Activated CD4-positive, alpha-beta T cell treated with anti-CD3 and anti-CD28 coated beads, Interleukin-2, amount 10 ng/mL, durations not matched to agents 24 days and 14 days (primary cell): ENCODE measurements around the gene GAMT. TPM values are rescaled to one million over a fixed set of nuclear protein-coding genes. Genes with fewer than 3 reads are reported as not detected.

ENCODE experiments used
- DNase-seq: peaks from one replicate; pipeline ENCODE4 v3.0.0; 2022
- H3K27ac Mint-ChIP-seq: one replicate; pipeline ENCODE4 v1.8.0; 2022; ENCODE audit warnings: mild to moderate bottlenecking, mixed read lengths
- H3K27me3 Mint-ChIP-seq: one replicate; pipeline ENCODE4 v1.8.0; 2022; ENCODE audit warnings: mixed read lengths
- H3K36me3 Mint-ChIP-seq: one replicate; pipeline ENCODE4 v1.8.0; 2022; ENCODE audit warnings: low read depth, mild to moderate bottlenecking, mixed read lengths
- H3K4me1 Mint-ChIP-seq: one replicate; pipeline ENCODE4 v1.8.0; 2021; ENCODE audit warnings: mixed read lengths
- H3K4me3 Mint-ChIP-seq: one replicate; pipeline ENCODE4 v1.8.0; 2022; ENCODE audit warnings: mild to moderate bottlenecking, moderate library complexity, mixed read lengths
- H3K9me3 Mint-ChIP-seq: one replicate; pipeline ENCODE4 v1.8.0; 2021; ENCODE audit warnings: mixed read lengths
- intact Hi-C: fragments of 100-400 bp; cut with micrococcal nuclease; formaldehyde crosslinking; loops from one replicate; pipeline ENCODE4 v1.15.1; 2023
- total RNA-seq: library from RNA; stranded (reverse); gene quantifications from 2 replicates; pipeline ENCODE4 v1.2.3, GENCODE V29; 2022

The GAMT gene
- total RNA-seq, 1 donor from 2014 or later, result 32.6 TPM

DNA sequence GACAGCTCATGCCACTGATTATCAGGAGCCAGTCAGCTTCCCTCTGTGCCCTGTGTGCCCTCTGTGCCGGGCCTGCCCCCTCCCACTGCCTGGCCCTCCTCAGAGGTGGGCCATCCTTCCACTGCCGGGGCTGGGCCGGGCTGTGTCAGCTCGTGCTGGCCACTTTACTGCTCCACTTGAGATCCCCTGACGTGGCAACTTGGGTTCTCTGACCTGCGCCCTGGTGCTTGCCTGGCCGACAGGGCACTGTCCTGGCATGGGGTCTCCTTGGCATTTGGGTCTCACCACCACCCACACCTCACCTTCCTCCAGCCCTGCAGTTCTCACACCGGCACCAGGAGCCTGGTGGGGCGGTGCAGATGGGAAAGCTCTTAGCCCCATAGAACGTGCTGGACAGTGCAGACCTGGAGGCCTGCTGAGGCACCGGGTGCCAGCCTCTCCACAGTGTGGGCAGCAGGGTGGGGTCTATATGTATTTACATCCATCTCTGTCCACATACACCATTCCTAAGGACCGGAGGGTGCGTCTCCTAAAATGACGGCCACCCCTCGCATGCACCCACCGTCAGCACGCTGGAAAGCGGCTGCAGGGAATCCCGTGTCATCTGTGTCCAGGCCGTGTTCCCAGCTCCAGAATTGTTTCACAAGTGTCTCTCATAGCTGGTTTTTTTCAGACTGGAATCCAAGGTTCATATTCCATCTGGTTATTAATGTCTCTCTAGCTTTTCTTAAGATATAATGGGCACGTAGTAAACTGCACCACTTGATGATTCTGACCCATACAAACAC lies 17.8 kb upstream of the GAMT start:
- no peak overlapping the region for H3K27ac Mint-ChIP-seq
- H3K9me3 Mint-ChIP-seq, result no peaks in the 10 kb centered on the region
- peaks cover 10% of the 10 kb centered on the region for H3K4me1 Mint-ChIP-seq
- DNase-seq, result no peak
- H3K36me3 Mint-ChIP-seq, result peaks cover 47% of the 10 kb centered on the region
- H3K4me3 Mint-ChIP-seq, result no peak overlapping the region
- intact Hi-C loops, result no loop called here
- H3K27me3 Mint-ChIP-seq, result no peaks in the 10 kb centered on the region

DNA sequence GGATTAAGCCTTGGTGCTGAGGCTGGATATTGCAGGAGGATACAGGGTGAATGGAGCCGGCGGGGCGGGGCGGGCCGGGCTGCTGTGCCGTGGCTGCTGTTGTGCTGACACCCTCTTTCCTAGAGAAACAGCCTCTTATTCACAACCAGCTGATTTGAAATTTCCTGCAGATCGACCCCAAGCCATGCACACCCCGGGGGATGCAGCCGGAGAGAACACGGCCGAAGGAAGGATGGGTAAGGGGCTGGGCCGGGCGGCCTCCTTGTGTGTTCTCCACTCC lies 17.1 kb upstream of the GAMT start:
- H3K27me3 Mint-ChIP-seq, result no peaks in the 10 kb centered on the region
- no peak overlapping the region for H3K4me3 Mint-ChIP-seq
- H3K27ac Mint-ChIP-seq, result no peak overlapping the region
- intact Hi-C loops, result no loop called here
- peaks cover 45% of the 10 kb centered on the region for H3K36me3 Mint-ChIP-seq
- H3K4me1 Mint-ChIP-seq, result peaks cover 10% of the 10 kb centered on the region
- no peaks in the 10 kb centered on the region for H3K9me3 Mint-ChIP-seq
- no peak for DNase-seq

DNA sequence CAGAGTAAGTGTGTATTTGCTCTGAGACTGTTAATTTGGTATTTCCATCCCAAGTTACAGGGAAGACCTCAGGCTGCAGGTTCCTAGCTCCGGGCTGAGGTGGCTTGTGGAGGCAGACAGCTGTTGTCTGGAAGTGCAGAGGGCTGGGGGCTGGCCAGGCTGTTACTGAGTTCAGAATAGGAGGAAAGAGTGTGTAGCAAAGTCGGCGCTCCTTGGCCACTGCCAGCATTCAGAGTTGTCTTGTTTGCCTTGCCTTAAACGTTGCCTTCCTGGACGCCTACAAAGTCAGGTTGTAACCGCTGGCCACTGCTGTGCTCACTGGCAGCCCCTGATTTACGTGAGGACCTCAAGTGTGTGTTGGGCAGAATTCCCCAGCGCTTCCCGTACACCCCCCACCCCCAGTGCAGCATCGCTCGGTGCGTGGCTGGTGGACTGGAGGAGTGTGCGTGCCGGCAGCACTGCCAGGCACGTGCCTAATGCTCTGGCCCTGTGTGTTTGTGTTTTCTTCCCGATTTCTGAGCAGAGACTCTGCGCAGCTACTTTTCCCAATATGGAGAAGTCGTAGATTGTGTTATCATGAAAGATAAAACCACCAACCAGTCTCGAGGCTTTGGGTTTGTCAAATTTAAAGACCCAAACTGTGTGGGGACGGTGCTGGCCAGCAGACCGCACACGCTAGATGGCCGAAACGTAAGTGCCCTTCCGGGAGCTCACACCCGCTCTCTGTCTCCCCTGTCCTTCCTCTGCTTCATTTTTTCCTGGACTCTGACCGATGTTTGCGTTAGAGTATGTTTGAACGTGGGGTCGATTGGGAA lies 16.5 kb upstream of the GAMT start:
- DNase-seq, result no peak
- Mint-ChIP-seq H3K27ac (no peak overlapping the region), H3K36me3 (peaks cover 42% of the 10 kb centered on the region), H3K4me1 (peaks cover 14% of the 10 kb centered on the region), H3K9me3 (no peaks in the 10 kb centered on the region), H3K27me3 (no peaks in the 10 kb centered on the region), H3K4me3 (no peak overlapping the region)
- intact Hi-C loops, result no loop called here

DNA sequence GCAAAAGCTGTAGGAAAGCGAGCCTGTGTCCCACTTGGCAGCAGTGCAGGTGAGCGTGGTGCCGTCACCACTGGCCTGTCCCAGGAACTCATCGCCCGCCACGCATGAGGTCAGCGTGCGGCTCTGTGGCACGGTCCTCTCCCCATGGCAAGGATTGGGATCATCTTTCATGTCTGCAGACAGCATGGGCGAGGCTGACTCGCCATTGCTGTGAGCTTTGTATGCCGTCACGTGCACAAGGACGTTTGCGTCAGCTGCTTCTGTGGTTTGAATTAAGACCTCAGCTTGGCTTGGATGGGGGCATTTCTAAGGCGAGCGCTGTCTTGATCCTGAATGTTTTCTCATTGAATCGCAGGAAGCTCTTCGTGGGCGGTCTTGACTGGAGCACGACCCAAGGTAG lies 15.8 kb upstream of the GAMT start:
- no peak for DNase-seq
- intact Hi-C loops, result no loop called here
- no peaks in the 10 kb centered on the region for H3K27me3 Mint-ChIP-seq
- peaks cover 35% of the 10 kb centered on the region for H3K36me3 Mint-ChIP-seq
- H3K4me1 Mint-ChIP-seq, result peaks cover 14% of the 10 kb centered on the region
- no peak overlapping the region for H3K4me3 Mint-ChIP-seq
- no peak overlapping the region for H3K27ac Mint-ChIP-seq
- no peaks in the 10 kb centered on the region for H3K9me3 Mint-ChIP-seq

DNA sequence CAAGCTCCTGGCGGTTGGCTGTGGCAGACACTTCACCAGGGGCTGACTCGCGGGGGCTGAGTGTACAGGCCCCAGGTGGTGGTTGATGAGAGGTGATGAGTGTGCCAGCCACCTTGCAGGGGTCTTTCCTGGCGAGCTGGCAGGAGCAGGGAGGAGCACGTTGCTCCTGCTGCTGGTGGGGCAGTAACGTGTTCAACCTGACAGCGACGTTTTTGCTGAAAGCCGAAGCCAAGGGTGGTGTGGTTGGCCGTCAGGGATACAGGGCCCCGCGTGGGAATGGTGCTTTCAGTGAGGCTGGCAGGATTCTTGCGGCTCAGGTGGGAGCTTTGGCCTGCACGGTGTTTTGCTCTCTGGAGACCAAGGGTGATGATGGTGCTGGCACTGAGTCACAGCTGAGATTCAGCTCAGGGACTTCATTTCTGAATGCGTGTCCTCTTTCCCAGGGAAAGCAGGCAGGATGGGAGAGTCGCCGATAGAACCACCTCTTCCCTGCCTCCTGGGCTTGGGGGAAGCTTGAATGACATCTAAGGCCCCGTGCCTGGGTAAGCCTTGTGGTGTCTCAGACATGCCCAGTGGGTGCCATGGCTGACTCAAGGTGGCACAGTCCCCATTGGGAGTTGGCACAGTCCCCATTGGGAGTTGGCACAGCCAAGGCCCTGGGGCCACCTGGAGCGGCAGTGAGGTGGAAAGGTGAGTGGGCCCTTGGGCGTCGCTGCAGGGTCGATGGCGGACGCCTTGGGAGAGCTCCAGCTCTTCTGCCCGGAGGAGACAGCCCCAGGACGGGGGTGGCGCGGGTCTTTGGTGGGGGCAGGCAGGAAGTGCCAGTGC lies 14.9 kb upstream of the GAMT start:
- no peak overlapping the region for H3K27ac Mint-ChIP-seq

DNA sequence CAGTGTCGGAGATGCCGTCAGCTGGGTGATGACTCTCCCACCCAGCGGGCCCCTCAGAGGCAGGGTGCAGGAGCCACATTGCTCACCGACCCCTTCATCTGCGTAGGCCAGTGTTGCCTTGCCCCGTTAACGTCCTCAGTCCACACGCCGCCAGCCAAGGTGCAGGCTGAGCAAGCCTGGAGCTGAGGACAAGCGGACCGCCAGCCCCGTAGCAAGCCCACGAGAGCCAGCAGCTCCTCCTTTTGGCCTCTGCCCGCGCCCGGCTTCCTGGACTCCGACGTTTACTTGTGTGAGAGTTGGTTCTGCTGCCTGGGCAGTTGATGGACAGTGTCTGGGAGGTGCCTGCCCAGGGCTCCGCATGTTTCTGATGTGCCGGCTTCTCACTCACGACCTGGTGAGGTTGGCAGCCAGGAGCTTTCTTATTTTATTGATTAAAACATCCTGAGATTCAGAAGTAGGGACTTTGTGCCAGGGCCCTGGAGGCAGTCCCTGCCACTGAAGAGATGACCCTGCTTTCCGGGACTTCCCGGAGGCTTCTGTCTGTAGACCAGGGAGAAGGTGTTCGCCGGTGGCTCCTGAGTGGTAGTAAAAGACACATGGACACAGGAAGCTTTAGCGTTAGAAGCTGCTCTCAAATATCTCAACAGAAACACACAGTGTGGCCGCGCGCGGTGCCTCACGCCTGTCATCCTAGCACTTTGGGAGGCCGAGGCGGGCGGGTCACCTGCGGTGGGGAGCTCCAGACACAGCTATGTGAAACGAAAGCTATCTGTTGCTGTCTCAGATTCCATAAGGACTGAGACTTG lies 11.9 kb upstream of the GAMT start:
- intact Hi-C loops, result no loop called here
- Mint-ChIP-seq H3K9me3 (no peaks in the 10 kb centered on the region), H3K4me3 (no peak overlapping the region), H3K27me3 (no peaks in the 10 kb centered on the region), H3K4me1 (peaks cover 42% of the 10 kb centered on the region), H3K36me3 (peaks cover 43% of the 10 kb centered on the region), H3K27ac (no peak overlapping the region)
- DNase-seq, result no peak

More for the DNA sequence above, 14.9 kb upstream of the GAMT start:
- no peak for DNase-seq
- intact Hi-C loops, result no loop called here
- Mint-ChIP-seq H3K4me1 (peaks cover 21% of the 10 kb centered on the region), H3K27me3 (no peaks in the 10 kb centered on the region), H3K36me3 (peaks cover 37% of the 10 kb centered on the region), H3K4me3 (no peak overlapping the region), H3K9me3 (no peaks in the 10 kb centered on the region)

DNA sequence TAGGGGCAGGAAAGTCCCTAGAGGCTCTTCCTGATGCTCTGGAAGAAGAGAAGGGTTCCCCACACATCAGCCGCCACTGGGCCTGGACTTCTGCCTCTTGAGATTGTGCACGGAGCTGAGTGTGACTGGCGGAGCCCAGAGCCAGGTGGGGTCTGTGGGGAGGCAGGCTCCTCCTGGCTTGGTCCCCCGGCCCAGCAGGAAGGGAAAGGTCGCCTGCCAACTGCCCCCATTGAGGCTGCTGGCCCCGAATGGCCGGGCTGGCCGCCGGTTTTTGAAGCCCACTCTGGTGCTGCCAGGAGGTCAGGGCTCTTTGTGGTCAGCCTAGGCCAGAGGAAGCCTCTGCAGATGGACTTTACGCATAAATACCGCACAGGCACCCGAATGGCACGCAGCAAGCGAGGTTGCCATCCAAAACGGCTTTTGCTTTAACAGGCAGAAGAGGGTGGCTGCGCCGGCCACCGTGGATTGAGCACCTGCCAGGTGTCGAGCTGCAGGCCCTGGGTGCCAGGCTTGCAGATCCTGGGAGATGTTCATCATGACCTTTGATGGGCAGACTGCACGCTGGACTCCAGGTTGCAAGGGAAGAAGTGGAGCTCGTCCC lies 11.1 kb upstream of the GAMT start:
- Mint-ChIP-seq H3K9me3 (no peaks in the 10 kb centered on the region), H3K36me3 (peaks cover 37% of the 10 kb centered on the region)
- intact Hi-C loops, result no loop called here

DNA sequence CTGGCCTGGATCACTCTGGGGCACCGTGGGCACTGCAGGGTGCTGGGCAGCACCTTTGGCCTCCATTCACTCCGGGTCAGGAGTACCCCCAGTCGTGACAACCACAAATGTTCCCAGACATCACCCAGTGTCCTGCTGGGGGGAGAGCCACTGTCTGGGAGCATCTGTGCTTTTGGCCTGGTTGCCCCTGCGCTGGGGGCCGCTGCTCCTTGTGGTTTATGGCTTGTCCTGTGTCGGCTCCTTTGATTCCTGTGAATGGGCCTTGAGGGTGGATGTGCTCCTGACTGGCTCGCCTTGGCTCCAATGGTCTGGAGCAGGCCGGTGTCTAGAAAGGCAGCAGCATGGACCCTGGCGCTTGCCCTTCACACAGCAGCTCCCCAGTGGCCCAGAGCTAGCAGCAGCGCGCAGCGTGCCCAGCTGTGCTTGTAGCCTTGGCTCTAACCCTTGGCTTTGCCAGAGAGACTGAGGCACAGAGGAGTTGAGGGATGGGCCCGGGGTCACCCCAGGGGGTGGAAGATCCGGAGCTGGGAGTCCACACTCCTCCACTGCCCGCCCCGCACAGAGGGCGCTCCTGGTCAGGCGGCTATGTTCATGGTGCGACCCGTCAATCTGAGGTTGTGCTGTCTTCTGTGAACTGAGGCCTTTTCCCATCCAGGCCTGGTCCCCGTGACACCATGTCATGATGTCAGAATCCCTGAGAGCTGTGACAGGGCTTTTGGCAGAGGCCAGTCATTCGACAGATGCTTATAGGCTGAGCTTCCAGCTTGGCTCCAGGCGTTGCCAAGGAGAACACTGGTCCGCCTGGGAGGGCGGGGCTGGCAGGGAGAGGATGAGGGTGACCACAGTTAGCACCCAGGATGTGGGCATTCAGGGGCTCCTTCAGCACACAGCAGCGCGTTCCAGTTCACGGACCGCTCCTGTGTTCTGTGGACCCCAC lies 10.2 kb upstream of the GAMT start:
- peaks cover 41% of the 10 kb centered on the region for H3K4me1 Mint-ChIP-seq
- intact Hi-C loops, result no loop called here
- no peaks in the 10 kb centered on the region for H3K9me3 Mint-ChIP-seq
- peaks cover 32% of the 10 kb centered on the region for H3K36me3 Mint-ChIP-seq
- H3K27me3 Mint-ChIP-seq, result no peaks in the 10 kb centered on the region
- peak overlapping the region; percentile 98 for H3K4me3 Mint-ChIP-seq
- no peak for DNase-seq
- H3K27ac Mint-ChIP-seq, result peak overlapping the region; percentile 20

More for the DNA sequence above, 11.1 kb upstream of the GAMT start:
- DNase-seq, result no peak
- H3K27me3 Mint-ChIP-seq, result no peaks in the 10 kb centered on the region
- no peak overlapping the region for H3K27ac Mint-ChIP-seq
- H3K4me3 Mint-ChIP-seq, result no peak overlapping the region
- peaks cover 40% of the 10 kb centered on the region for H3K4me1 Mint-ChIP-seq

DNA sequence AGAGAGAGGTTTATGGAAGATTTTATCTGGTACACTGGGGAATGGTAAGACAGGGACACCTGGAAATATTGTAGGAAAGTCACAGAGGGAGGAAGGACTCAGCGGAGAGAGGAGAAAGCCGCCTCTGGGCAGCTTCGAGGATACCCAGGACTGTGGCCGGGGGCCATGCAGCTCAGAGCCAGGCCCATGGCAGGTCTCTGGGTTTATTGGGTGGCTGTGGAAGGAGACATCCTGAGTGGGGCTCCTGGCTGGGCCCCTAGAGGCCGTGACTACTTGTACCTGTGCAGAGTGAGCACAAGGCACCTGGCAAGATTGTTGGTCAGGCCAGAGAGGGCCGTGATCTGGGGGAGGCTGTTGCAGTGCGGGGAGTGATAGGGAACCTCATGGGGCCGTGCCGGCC lies 9.4 kb upstream of the GAMT start:
- H3K9me3 Mint-ChIP-seq, result no peaks in the 10 kb centered on the region
- DNase-seq, result no peak
- peak overlapping the region; percentile 98 for H3K4me3 Mint-ChIP-seq
- H3K36me3 Mint-ChIP-seq, result peaks cover 31% of the 10 kb centered on the region
- peaks cover 43% of the 10 kb centered on the region for H3K4me1 Mint-ChIP-seq
- H3K27ac Mint-ChIP-seq, result peak overlapping the region; percentile 23
- intact Hi-C loops, result no loop called here
- no peaks in the 10 kb centered on the region for H3K27me3 Mint-ChIP-seq

DNA sequence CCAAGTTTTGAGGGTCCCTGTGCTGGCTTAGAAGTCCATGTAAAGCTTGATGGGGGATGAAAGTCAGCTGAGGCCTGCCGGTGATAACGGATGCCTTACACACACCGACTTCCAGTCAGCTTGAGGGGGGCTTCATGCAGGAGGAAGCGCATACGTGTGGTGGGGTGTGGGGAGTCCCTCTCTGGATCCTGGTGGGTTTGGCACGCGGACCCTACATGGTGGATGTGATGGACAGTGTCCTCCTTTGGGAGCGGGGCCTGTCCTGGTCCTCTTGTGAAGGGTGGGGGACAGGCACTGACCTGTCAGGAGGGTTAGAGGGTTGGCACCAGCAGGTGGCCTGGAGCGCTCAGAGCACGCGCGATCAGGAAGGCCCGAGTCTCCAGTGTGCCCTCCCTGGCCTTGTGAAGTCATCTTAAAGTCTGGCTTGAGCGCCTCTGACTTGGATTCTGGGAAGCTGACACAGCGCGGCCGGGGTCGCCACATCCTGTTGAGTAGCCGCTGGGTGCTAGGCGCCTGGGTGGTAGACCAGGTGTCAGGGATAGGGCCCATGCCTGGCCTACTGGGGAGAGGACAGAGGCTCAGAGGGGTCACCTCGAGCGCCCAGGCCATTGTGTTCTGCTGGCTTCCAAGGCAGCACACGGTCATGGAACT lies 8.9 kb upstream of the GAMT start:
- Mint-ChIP-seq H3K4me3 (peak overlapping the region; percentile 98), H3K27me3 (no peaks in the 10 kb centered on the region), H3K27ac (peak overlapping the region; percentile 74), H3K36me3 (peaks cover 30% of the 10 kb centered on the region), H3K4me1 (peaks cover 39% of the 10 kb centered on the region), H3K9me3 (no peaks in the 10 kb centered on the region)
- no peak for DNase-seq
- intact Hi-C loops, result no loop called here

DNA sequence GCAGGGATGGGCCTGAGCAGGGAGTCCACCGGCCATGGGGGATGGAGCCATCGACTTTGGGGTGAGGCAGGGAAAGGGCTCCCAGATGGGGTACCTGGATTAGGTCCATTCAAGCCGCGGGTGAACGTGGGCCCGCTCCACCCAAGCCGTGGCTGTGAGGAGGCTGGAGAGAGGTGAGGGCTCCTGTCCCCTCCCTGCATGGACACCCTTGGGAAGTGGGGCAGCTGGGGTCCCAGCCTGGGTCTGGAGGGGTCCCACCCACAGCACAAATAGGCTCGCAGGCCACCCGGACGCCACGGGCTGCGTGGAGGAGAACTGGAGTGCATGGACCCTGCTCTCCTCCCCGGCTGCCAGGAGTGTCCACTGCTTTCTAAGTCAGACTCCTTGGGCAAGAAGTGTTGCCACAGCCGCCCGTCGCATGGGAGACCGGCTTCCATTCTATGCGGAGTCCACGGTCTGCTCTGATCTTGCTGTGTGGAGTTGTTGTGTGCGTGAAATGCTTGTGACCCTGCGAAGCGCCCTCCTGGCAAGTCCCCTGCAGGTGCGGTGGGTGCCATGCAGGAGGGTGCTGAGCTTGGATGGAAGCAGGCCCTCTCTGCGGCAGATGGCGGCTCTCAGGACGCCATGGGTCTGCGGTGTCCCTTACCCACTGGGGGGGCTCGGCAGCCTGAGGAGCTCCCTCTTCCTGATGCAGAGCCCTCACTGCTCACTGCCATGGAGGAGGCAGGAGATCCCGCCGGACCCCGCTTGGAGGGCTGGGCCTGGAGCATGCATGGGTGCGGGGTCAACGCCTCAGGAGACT lies 8.1 kb upstream of the GAMT start:
- Mint-ChIP-seq H3K27ac (peak overlapping the region; percentile 96), H3K4me3 (peak overlapping the region; percentile 98), H3K4me1 (peaks cover 37% of the 10 kb centered on the region), H3K36me3 (peaks cover 28% of the 10 kb centered on the region), H3K9me3 (no peaks in the 10 kb centered on the region), H3K27me3 (no peaks in the 10 kb centered on the region)
- DNase-seq, result no peak
- intact Hi-C loops, result loop anchor here (5.0 kb wide), 1 partner anchor 132 kb away; the partner anchor contains the start of gene FAM174C
